Endodermal cell (in vitro differentiated cells): ENCODE results near the gene OTUD3. TPM values are rescaled to one million over a fixed set of nuclear protein-coding genes. Genes with fewer than 3 reads are reported as not detected.

Experiments
- DNase-seq: peaks from one replicate; pipeline ENCODE4 v3.0.0-alpha.2; 2017
- H3K27ac ChIP-seq: 2 replicates; pipeline ENCODE4 v1.5.1; 2013; ENCODE audit warnings: mild to moderate bottlenecking, low read depth, low read length, moderate library complexity
- H3K27me3 ChIP-seq: 2 replicates; pipeline ENCODE4 v1.6.1; 2013; ENCODE audit warnings: mild to moderate bottlenecking, low read length, moderate library complexity; ENCODE audit not compliant: insufficient read depth, control insufficient read depth, poor library complexity, severe bottlenecking
- H3K36me3 ChIP-seq: 2 replicates; pipeline ENCODE4 v1.7.0; 2013; ENCODE audit warnings: mild to moderate bottlenecking, low read length, moderate library complexity; ENCODE audit not compliant: control insufficient read depth, insufficient read depth
- H3K4me1 ChIP-seq: one replicate; pipeline ENCODE4 v1.7.0; 2013; ENCODE audit warnings: low read length; ENCODE audit not compliant: control insufficient read depth, insufficient read depth
- H3K4me3 ChIP-seq: 2 replicates; pipeline ENCODE4 v1.5.1; 2013; ENCODE audit warnings: mild to moderate bottlenecking, low read length, moderate library complexity
- H3K9ac ChIP-seq: 2 replicates; pipeline ENCODE4 v1.6.1; 2013; ENCODE audit warnings: mild to moderate bottlenecking, low read length, moderate library complexity; ENCODE audit not compliant: poor library complexity, severe bottlenecking; ENCODE audit errors: extremely low read depth
- H3K9me3 ChIP-seq: 2 replicates; pipeline ENCODE4 v1.6.1; 2013; ENCODE audit warnings: mild to moderate bottlenecking, low read length, moderate library complexity; ENCODE audit not compliant: control insufficient read depth
- H3K27ac Mint-ChIP-seq: 2 replicates; pipeline ENCODE4 v1.8.0; 2020; ENCODE audit warnings: mixed read lengths
- H3K27me3 Mint-ChIP-seq: 2 replicates; pipeline ENCODE4 v1.8.0; 2021; ENCODE audit warnings: mild to moderate bottlenecking, mixed read lengths; ENCODE audit not compliant: insufficient read depth
- H3K36me3 Mint-ChIP-seq: 2 replicates; pipeline ENCODE4 v1.8.0; 2020; ENCODE audit warnings: low read depth, mixed read lengths
- H3K4me1 Mint-ChIP-seq: 2 replicates; pipeline ENCODE4 v1.8.0; 2020; ENCODE audit warnings: mixed read lengths
- H3K4me3 Mint-ChIP-seq: 2 replicates; pipeline ENCODE4 v1.8.0; 2020; ENCODE audit warnings: mild to moderate bottlenecking, moderate library complexity, mixed read lengths
- H3K9me3 Mint-ChIP-seq: 2 replicates; pipeline ENCODE4 v1.8.0; 2020; ENCODE audit warnings: mild to moderate bottlenecking, mixed read lengths
- CTCF ChIP-seq: fragments of 200-600 bp; sonication (generic); conservative IDR thresholded peaks from 2 replicates; pipeline ENCODE4 v1.5.0; 2021; ENCODE audit warnings: antibody characterized with exemption, mild to moderate bottlenecking
- WGBS, 2 experiments: methylation state at CpG; one replicate each; pipeline versions ENCODE4 v1.1.5 to v1.1.7; 2013; ENCODE audit warnings: missing lambda C conversion rate in 2 of 2, mixed read lengths in 1 of 2; ENCODE audit not compliant: insufficient coverage in 1 of 2, insufficient read length in 1 of 2; 5-methylcytosine and 5-hydroxymethylcytosine counted together
- total RNA-seq, 2 donors: library from RNA; stranded (reverse); fragmentation: NEBNext Ultra II Directional in 1 of 2; extraction: Animal tissue kit (Norgen Biotek cat#: 25700) in 1 of 2; gene quantifications; 2 replicates in 1 of 2; 3 replicates in 1 of 2; pipeline ENCODE4 v1.2.1, GENCODE V29; 2021

Gene OTUD3
- total RNA-seq, 2 donors from 2014 or later = 14.5 to 25.0 TPM

GRCh38 chr1:19901653-19902052 is 19.5 kb downstream of the OTUD3 start:
- H3K4me1 Mint-ChIP-seq = no peaks in the 10 kb centered on the region
- WGBS, 2 experiments = 100% methylated on average over 1 of the region's 1 CpG

GRCh38 chr1:19903621-19904020 is 21.4 kb downstream of the OTUD3 start:
- Mint-ChIP-seq H3K27ac (no peak overlapping the region), H3K9me3 (peaks cover 2% of the 10 kb centered on the region), H3K27me3 (no peaks in the 10 kb centered on the region), H3K4me1 (no peaks in the 10 kb centered on the region), H3K4me3 (no peak overlapping the region), H3K36me3 (peaks cover 85% of the 10 kb centered on the region)
- H3K27me3 ChIP-seq = no peaks in the 10 kb centered on the region
- no peak overlapping the region for H3K27ac ChIP-seq
- H3K9me3 ChIP-seq = no peaks in the 10 kb centered on the region
- no peak for DNase-seq
- TF ChIP-seq CTCF = no peak
- WGBS, 2 experiments = 93 to 97% methylated on average over 2 to 7 of the region's 7 CpGs
- H3K4me3 ChIP-seq = no peak overlapping the region
- H3K4me1 ChIP-seq = peaks cover 5% of the 10 kb centered on the region
- no peak overlapping the region for H3K9ac ChIP-seq
- H3K36me3 ChIP-seq = peaks cover 76% of the 10 kb centered on the region

More at GRCh38 chr1:19901653-19902052, 19.5 kb downstream of the OTUD3 start:
- Mint-ChIP-seq H3K27ac (no peak overlapping the region), H3K36me3 (peaks cover 79% of the 10 kb centered on the region), H3K4me3 (no peak overlapping the region), H3K9me3 (peaks cover 2% of the 10 kb centered on the region), H3K27me3 (no peaks in the 10 kb centered on the region)
- no peak for TF ChIP-seq CTCF
- no peak for DNase-seq
- Histone ChIP-seq H3K27ac (no peak overlapping the region), H3K4me1 (no peaks in the 10 kb centered on the region), H3K9me3 (no peaks in the 10 kb centered on the region), H3K4me3 (no peak overlapping the region), H3K9ac (no peak overlapping the region), H3K27me3 (no peaks in the 10 kb centered on the region), H3K36me3 (peaks cover 74% of the 10 kb centered on the region)

GRCh38 chr1:19907456-19907855 is 25.3 kb downstream of the OTUD3 start:
- no peaks in the 10 kb centered on the region for H3K9me3 ChIP-seq
- no peak overlapping the region for H3K27ac Mint-ChIP-seq
- no peaks in the 10 kb centered on the region for H3K27me3 Mint-ChIP-seq
- DNase-seq = no peak
- WGBS, 2 experiments = 96 to 97% methylated on average over 11 to 13 of the region's 13 CpGs
- H3K9me3 Mint-ChIP-seq = no peaks in the 10 kb centered on the region
- H3K36me3 Mint-ChIP-seq = peaks cover 74% of the 10 kb centered on the region
- H3K27ac ChIP-seq = no peak overlapping the region
- H3K4me3 ChIP-seq = no peak overlapping the region
- H3K4me3 Mint-ChIP-seq = no peak overlapping the region
- no peak overlapping the region for H3K9ac ChIP-seq
- TF ChIP-seq CTCF = no peak
- H3K27me3 ChIP-seq = no peaks in the 10 kb centered on the region
- peaks cover 80% of the 10 kb centered on the region for H3K36me3 ChIP-seq
- H3K4me1 ChIP-seq = peaks cover 19% of the 10 kb centered on the region
- H3K4me1 Mint-ChIP-seq = peaks cover 32% of the 10 kb centered on the region
